Fibroblast of lung (primary cell): ENCODE data around the gene GPR157. TPM values are rescaled to one million over a fixed set of nuclear protein-coding genes. Genes with fewer than 3 reads are reported as not detected.

Experiments
- DNase-seq, 2 donors: peaks; one replicate each; pipeline versions ENCODE4 v3.0.0 to v3.0.0-alpha.2; 2010; ENCODE audit warnings: low read depth in 2 of 2
- H2AFZ ChIP-seq: 2 replicates; pipeline ENCODE4 v1.5.1; 2012; ENCODE audit warnings: low read length, control low read depth, inconsistent platforms
- H3K27ac ChIP-seq: 2 replicates; pipeline ENCODE4 v1.5.1; 2011; ENCODE audit warnings: low read length, control low read depth; ENCODE audit not compliant: insufficient read depth
- H3K27me3 ChIP-seq: 2 replicates; pipeline ENCODE4 v1.5.1; 2011; ENCODE audit warnings: mild to moderate bottlenecking, low read length; ENCODE audit not compliant: control insufficient read depth, insufficient read depth
- H3K36me3 ChIP-seq: 2 replicates; pipeline ENCODE4 v1.5.1; 2011; ENCODE audit warnings: low read length; ENCODE audit not compliant: control insufficient read depth, insufficient read depth
- H3K4me1 ChIP-seq: 2 replicates; pipeline ENCODE4 v1.5.1; 2011; ENCODE audit warnings: low read length; ENCODE audit not compliant: control insufficient read depth, insufficient read depth; ENCODE audit errors: extremely low read depth
- H3K4me2 ChIP-seq: 2 replicates; pipeline ENCODE4 v1.5.1; 2011; ENCODE audit warnings: low read length, control low read depth; ENCODE audit not compliant: insufficient read depth; ENCODE audit errors: extremely low read depth
- H3K4me3 ChIP-seq, 4 experiments: fragments of 200-600 bp in 1 of 4; sonication (generic) in 1 of 4; replicated peaks in 1 of 4; 2 replicates each; pipeline ENCODE4 v1.5.1; 2011 to 2016; ENCODE audit warnings: low read length in 4 of 4, low read depth in 3 of 4, mild to moderate bottlenecking in 3 of 4, control low read depth in 2 of 4, inconsistent platforms in 1 of 4, mixed read lengths in 1 of 4; ENCODE audit not compliant: insufficient read depth in 1 of 4; ENCODE audit errors: control extremely low read depth in 1 of 4
- H3K79me2 ChIP-seq: 2 replicates; pipeline ENCODE4 v1.5.1; 2012; ENCODE audit warnings: mild to moderate bottlenecking, low read length, inconsistent platforms; ENCODE audit not compliant: control insufficient read depth, insufficient read depth
- H3K9ac ChIP-seq: 2 replicates; pipeline ENCODE4 v1.5.1; 2011; ENCODE audit warnings: mild to moderate bottlenecking, low read length, control low read depth; ENCODE audit not compliant: insufficient read depth
- H3K9me3 ChIP-seq: 2 replicates; pipeline ENCODE4 v1.5.1; 2012; ENCODE audit warnings: low read depth, low read length; ENCODE audit not compliant: control insufficient read depth, insufficient read depth
- H4K20me1 ChIP-seq: 2 replicates; pipeline ENCODE4 v1.5.1; 2011; ENCODE audit warnings: low read length; ENCODE audit not compliant: control insufficient read depth, insufficient read depth; ENCODE audit errors: extremely low read depth
- EZH2 ChIP-seq: IDR thresholded peaks from 2 replicates; pipeline ENCODE4 v1.5.1; 2012; ENCODE audit warnings: low read length, control low read depth, mild to moderate bottlenecking; ENCODE audit errors: missing control alignments
- polyA plus RNA-seq, 2 donors: library from polyadenylated mRNA; depleted of rRNA in 1 of 2; stranded (reverse) in 1 of 2; unstranded in 1 of 2; fragments of >200 nt; gene quantifications; 2 replicates each; pipeline ENCODE4 v1.2.1, GENCODE V29; 2011 to 2012; ENCODE audit warnings: missing spikeins in 1 of 2
- total RNA-seq: library from RNA; depleted of rRNA; stranded (reverse); fragments of >200 nt; gene quantifications from 2 replicates; pipeline ENCODE4 v1.2.1, GENCODE V29; 2014
- TF ChIP-seq, protein P1 (sequence below), 2 donors: IDR thresholded peaks in 1 of 2; conservative IDR thresholded peaks in 1 of 2; 1 replicate in 1 of 2; 2 replicates in 1 of 2; pipeline ENCODE4 v1.5.1; 2011 to 2012; ENCODE audit warnings: low read length in 2 of 2, control low read depth in 1 of 2, inconsistent platforms in 1 of 2, low read depth in 1 of 2, mild to moderate bottlenecking in 1 of 2

GPR157 gene
- total and polyA plus RNA-seq, 2 donors (not counting 1 experiment from before 2014, with no cell fraction given) = 0.82 to 3.1 TPM

DNA sequence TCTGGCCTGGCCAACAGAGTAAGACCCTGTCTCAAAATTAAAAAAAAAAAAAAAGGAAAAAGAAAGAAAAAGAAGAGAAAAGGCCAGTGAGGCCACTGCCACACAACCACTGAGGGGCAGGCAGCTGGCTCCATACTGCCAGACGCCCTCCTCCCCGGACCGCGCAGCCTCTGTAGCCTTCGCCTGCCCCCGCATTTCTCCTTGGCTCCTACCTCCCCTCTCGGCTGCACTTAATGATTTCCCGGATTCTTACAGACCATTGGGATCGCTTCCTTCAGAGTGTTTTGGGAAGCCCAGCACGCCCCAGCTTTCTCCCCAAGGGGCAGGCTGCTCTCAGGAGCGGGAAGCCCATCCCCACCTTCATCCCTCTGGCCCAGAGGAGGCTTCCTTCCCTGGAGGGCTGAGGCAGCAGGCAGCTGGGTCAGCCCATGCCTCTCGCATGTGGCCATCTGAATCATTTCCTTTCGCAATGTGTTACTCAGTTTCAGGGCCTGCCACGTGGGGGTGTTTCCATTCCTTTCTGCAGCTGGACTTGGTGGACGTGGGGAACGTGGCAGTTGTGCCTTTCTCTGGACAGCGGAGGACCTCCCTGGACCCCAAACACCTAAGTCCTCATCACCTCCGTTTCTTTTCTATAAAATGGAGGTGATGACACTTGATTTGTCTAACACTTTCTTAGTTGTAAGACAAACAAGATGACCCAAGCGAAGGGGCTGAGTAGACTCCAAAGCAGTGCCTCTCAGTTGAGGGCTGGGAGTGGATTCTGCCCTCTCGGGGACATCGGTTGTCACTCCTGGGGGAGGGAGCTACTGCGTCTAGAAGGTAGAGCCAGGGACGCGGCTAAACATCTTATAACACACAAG, 61.7 kb downstream of the GPR157 start:
- H3K4me2 ChIP-seq = no peak overlapping the region
- H2AFZ ChIP-seq = peak overlapping the region; percentile 35

DNA sequence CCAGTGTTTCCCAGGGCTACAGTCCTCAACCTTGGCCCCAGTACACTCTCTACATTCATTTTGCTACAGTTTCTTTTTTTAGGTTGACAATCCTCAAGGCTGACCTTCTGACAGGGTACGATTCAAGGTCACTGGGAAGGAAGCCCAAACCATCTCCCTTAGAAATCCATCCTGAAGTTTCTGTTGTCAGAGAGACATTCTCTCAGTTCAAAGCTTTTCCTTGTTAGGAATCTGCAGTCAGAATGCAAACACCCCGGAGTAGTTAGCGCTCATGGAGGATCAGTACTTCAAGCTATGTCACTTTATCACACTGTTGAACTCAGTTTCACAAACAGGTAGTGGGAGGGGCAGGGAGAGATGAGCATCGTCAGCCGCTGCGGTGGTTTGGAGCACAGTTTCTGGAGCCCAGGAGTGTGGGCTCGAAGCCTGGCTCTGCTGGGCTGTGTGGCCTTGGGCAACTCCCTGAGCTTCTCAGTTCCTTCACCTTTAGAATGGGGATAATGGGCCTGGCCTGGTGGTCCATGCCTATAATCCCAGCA, 63.6 kb downstream of the GPR157 start:
- no peaks in the 10 kb centered on the region for H3K9me3 ChIP-seq
- H3K36me3 ChIP-seq = no peaks in the 10 kb centered on the region
- no peaks in the 10 kb centered on the region for H4K20me1 ChIP-seq
- TF ChIP-seq, protein P1, sequence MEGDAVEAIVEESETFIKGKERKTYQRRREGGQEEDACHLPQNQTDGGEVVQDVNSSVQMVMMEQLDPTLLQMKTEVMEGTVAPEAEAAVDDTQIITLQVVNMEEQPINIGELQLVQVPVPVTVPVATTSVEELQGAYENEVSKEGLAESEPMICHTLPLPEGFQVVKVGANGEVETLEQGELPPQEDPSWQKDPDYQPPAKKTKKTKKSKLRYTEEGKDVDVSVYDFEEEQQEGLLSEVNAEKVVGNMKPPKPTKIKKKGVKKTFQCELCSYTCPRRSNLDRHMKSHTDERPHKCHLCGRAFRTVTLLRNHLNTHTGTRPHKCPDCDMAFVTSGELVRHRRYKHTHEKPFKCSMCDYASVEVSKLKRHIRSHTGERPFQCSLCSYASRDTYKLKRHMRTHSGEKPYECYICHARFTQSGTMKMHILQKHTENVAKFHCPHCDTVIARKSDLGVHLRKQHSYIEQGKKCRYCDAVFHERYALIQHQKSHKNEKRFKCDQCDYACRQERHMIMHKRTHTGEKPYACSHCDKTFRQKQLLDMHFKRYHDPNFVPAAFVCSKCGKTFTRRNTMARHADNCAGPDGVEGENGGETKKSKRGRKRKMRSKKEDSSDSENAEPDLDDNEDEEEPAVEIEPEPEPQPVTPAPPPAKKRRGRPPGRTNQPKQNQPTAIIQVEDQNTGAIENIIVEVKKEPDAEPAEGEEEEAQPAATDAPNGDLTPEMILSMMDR (conservative IDR thresholded peaks at IDR 0.05 in 1 of 2, IDR thresholded peaks at IDR 0.05 in 1 of 2; ENCODE audit: low read depth in 1 of 2, low read length in 2 of 2) = no peak
- no peak for TF ChIP-seq EZH2
- no peak overlapping the region for H3K4me2 ChIP-seq
- H3K4me1 ChIP-seq = peaks cover 26% of the 10 kb centered on the region
- DNase-seq = peak in 1 of 2 donors; percentile 47
- no peak overlapping the region for H2AFZ ChIP-seq
- no peak overlapping the region for H3K27ac ChIP-seq
- no peaks in the 10 kb centered on the region for H3K27me3 ChIP-seq
- H3K4me3 ChIP-seq = no peak overlapping the region
- no peak overlapping the region for H3K9ac ChIP-seq
- no peaks in the 10 kb centered on the region for H3K79me2 ChIP-seq

More for the DNA sequence above, 61.7 kb downstream of the GPR157 start:
- Histone ChIP-seq H3K4me3 (no peak overlapping the region), H3K4me1 (peaks cover 20% of the 10 kb centered on the region), H4K20me1 (no peaks in the 10 kb centered on the region), H3K27me3 (no peaks in the 10 kb centered on the region), H3K27ac (peak overlapping the region; percentile 67), H3K79me2 (no peaks in the 10 kb centered on the region), H3K9ac (no peak overlapping the region), H3K36me3 (no peaks in the 10 kb centered on the region), H3K9me3 (no peaks in the 10 kb centered on the region)
- DNase-seq = peak; percentile 92 to 93
- no peak for TF ChIP-seq EZH2
- TF ChIP-seq, protein P1 (conservative IDR thresholded peaks at IDR 0.05 in 1 of 2, IDR thresholded peaks at IDR 0.05 in 1 of 2; ENCODE audit: low read depth in 1 of 2, low read length in 2 of 2) = peak; percentile 9 to 20

DNA sequence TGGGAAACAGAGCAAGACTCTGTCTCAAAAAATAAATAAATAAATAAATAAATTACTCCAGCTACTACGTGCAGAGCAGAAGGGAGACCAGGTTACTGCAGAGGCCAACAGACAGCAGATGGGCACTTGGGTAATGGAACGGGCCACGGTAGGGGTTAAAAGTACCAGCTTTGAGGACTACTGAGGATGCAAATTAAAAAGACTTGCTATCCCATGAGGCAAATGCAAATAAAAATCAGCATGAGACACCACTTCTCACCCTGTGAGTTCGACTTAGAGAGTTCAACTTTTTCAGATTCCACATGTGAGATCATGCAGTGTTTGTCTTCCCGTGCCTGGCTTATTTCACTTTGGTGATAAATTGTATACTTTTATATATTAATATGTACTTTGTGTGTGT, 66.1 kb downstream of the GPR157 start:
- Histone ChIP-seq H3K27me3 (no peaks in the 10 kb centered on the region), H4K20me1 (no peaks in the 10 kb centered on the region), H3K9ac (no peak overlapping the region), H3K79me2 (no peaks in the 10 kb centered on the region), H3K9me3 (no peaks in the 10 kb centered on the region), H2AFZ (no peak overlapping the region), H3K36me3 (no peaks in the 10 kb centered on the region), H3K4me1 (peaks cover 23% of the 10 kb centered on the region), H3K27ac (no peak overlapping the region), H3K4me3 (no peak overlapping the region), H3K4me2 (no peak overlapping the region)
- no peak for DNase-seq
- TF ChIP-seq, protein P1 (conservative IDR thresholded peaks at IDR 0.05 in 1 of 2, IDR thresholded peaks at IDR 0.05 in 1 of 2; ENCODE audit: low read depth in 1 of 2, low read length in 2 of 2) = no peak
- TF ChIP-seq EZH2 = no peak
